HepG2 (cell line): ENCODE data around the gene HYOU1. TPM values are rescaled to one million over a fixed set of nuclear protein-coding genes. Genes with fewer than 3 reads are reported as not detected.
A peak's percentile ranks its signal among the peaks of the same experiment; 100 is the strongest.

Source experiments
- CENPBD1 ChIP-seq: sonication (generic); formaldehyde crosslinking; IDR thresholded peaks from 2 replicates; pipeline ENCODE4 v1.8.0; 2022; ENCODE audit warnings: missing genetic modification reagents, low read depth, mild to moderate bottlenecking, borderline replicate concordance
- E2F5 ChIP-seq: sonication (generic); formaldehyde crosslinking; conservative IDR thresholded peaks from 2 replicates; pipeline ENCODE4 v1.4.0; 2020; ENCODE audit warnings: missing genetic modification reagents
- FLYWCH1 ChIP-seq: sonication (generic); formaldehyde crosslinking; IDR thresholded peaks from 2 replicates; pipeline ENCODE4 v1.8.1; 2023; ENCODE audit warnings: mild to moderate bottlenecking, missing genetic modification reagents
- HNRNPL ChIP-seq: fragments of 200-400 bp; formaldehyde crosslinking; IDR thresholded peaks from 2 replicates; pipeline ENCODE4 v1.6.1; 2017; ENCODE audit warnings: mild to moderate bottlenecking, low read depth, low read length
- MED1 ChIP-seq: sonication (generic); formaldehyde crosslinking; IDR thresholded peaks from 2 replicates; pipeline ENCODE4 v1.4.0; 2020; ENCODE audit warnings: missing genetic modification reagents
- NCOR1 ChIP-seq: fragments of 200-600 bp; sonication (generic); IDR thresholded peaks from 2 replicates; pipeline ENCODE4 v1.7.0; 2017; ENCODE audit warnings: antibody characterized with exemption, low read length, borderline replicate concordance
- NFKB2 ChIP-seq: sonication (generic); formaldehyde crosslinking; IDR thresholded peaks from 2 replicates; pipeline ENCODE4 v1.4.0; 2020; ENCODE audit warnings: missing genetic modification reagents, borderline replicate concordance
- POLR2AphosphoS5 ChIP-seq: IDR thresholded peaks from 2 replicates; pipeline ENCODE4 v1.6.1; 2012; ENCODE audit warnings: low read depth, low read length
- POLR2G ChIP-seq: fragments of 200-400 bp; formaldehyde crosslinking; IDR thresholded peaks from 2 replicates; pipeline ENCODE4 v1.6.1; 2018; ENCODE audit warnings: mild to moderate bottlenecking, low read depth, low read length, moderate library complexity
- RERE ChIP-seq: IDR thresholded peaks from 2 replicates; pipeline ENCODE4 v1.6.1; 2016; ENCODE audit warnings: low read depth, missing genetic modification reagents, missing compliant biosample characterization
- RFXAP ChIP-seq: sonication (generic); formaldehyde crosslinking; IDR thresholded peaks from 2 replicates; pipeline ENCODE4 v1.4.0; 2020; ENCODE audit warnings: missing genetic modification reagents, borderline replicate concordance
- SAP130 ChIP-seq: IDR thresholded peaks from 2 replicates; pipeline ENCODE4 v1.6.1; 2016; ENCODE audit warnings: low read depth
- SOX6 ChIP-seq, 2 experiments: fragments of 450-650 bp in 1 of 2; sonication (generic) in 1 of 2; formaldehyde crosslinking in 1 of 2; IDR thresholded peaks; 2 replicates each; pipeline versions ENCODE4 v1.4.0 to v1.6.1; 2017 to 2020; ENCODE audit warnings: antibody characterized with exemption in 1 of 2, mild to moderate bottlenecking in 1 of 2, missing genetic modification reagents in 1 of 2
- SUZ12 ChIP-seq: fragments of 150-350 bp; IDR thresholded peaks from 2 replicates; pipeline ENCODE4 v1.6.1; 2014; ENCODE audit warnings: low read depth, low read length
- TAF15 ChIP-seq: fragments of 200-400 bp; formaldehyde crosslinking; IDR thresholded peaks from one replicate; pipeline ENCODE4 v1.6.1; 2018; ENCODE audit warnings: mild to moderate bottlenecking, low read depth, low read length; ENCODE audit not compliant: poor library complexity, severe bottlenecking
- ZBTB39 ChIP-seq: sonication (generic); formaldehyde crosslinking; IDR thresholded peaks from 2 replicates; pipeline ENCODE4 v1.5.0; 2020; ENCODE audit warnings: missing genetic modification reagents
- ZFX ChIP-seq: sonication (generic); formaldehyde crosslinking; IDR thresholded peaks from 2 replicates; pipeline ENCODE4 v1.4.0; 2020; ENCODE audit warnings: mild to moderate bottlenecking, low read depth, missing genetic modification reagents, moderate library complexity
- ZNF232 ChIP-seq: sonication (generic); formaldehyde crosslinking; IDR thresholded peaks from 2 replicates; pipeline ENCODE4 v1.4.0; 2020; ENCODE audit warnings: missing genetic modification reagents, borderline replicate concordance
- ZNF317 ChIP-seq: sonication (generic); formaldehyde crosslinking; IDR thresholded peaks from 2 replicates; pipeline ENCODE4 v1.5.0; 2020; ENCODE audit warnings: mild to moderate bottlenecking, missing genetic modification reagents
- ZNF460 ChIP-seq: sonication (generic); formaldehyde crosslinking; IDR thresholded peaks from 2 replicates; pipeline ENCODE4 v1.5.1; 2020; ENCODE audit warnings: missing genetic modification reagents, mild to moderate bottlenecking, borderline replicate concordance
- ZNF891 ChIP-seq: sonication (generic); formaldehyde crosslinking; IDR thresholded peaks from 2 replicates; pipeline ENCODE4 v1.5.0; 2020; ENCODE audit warnings: mild to moderate bottlenecking, missing genetic modification reagents
- polyA plus RNA-seq, 8 experiments: library from polyadenylated mRNA; depleted of rRNA in 3 of 8; stranded (reverse) in 7 of 8; unstranded in 1 of 8; fragments of >200 nt; fragmentation: Illumina TruSeq in 4 of 8; extraction: Trizol in 4 of 8; gene quantifications; 2 replicates each; pipeline versions ENCODE4 v1.2.1 to v1.2.3, GENCODE V29; 2011 to 2016; ENCODE audit warnings: low read depth in 4 of 8, missing spikeins in 1 of 8, mixed read lengths in 1 of 8; ENCODE audit not compliant: insufficient read depth in 1 of 8
- total RNA-seq, 5 experiments: library from RNA; depleted of rRNA; stranded (reverse); fragments of >200 nt; fragmentation: Illumina TruSeq; extraction: Trizol; gene quantifications; 2 replicates each; pipeline ENCODE4 v1.2.3, GENCODE V29; 2016; ENCODE audit warnings: low read depth in 1 of 5

The HYOU1 gene
- total and polyA plus RNA-seq, 2 of the 13 experiments (the other 11 are each of a cell fraction or from before 2014, with no cell fraction given): 127 to 155 TPM

GRCh38 chr11:119100994-119101758, 44.2 kb upstream of the HYOU1 start (continued):
- TF ChIP-seq POLR2AphosphoS5: peak; percentile 37; the same call in 1 of the 2 replicates
- TF ChIP-seq TAF15: no peak
- TF ChIP-seq FLYWCH1: no peak
- TF ChIP-seq CENPBD1: no peak
- TF ChIP-seq MED1 (CRISPR knock-in tag): no peak
- no peak for TF ChIP-seq ZBTB39 (CRISPR knock-in tag)
- TF ChIP-seq ZNF460: no peak
- TF ChIP-seq ZNF891 (CRISPR knock-in tag): no peak
- no peak for TF ChIP-seq E2F5 (CRISPR knock-in tag)
- no peak; the same call in none of the 2 replicates for TF ChIP-seq SAP130 (CRISPR knock-in tag)
- peak; percentile 14; the same call in 1 of the 2 replicates for TF ChIP-seq POLR2G
- 0 out of 2 replicates have a peak, but pooled peaks have one; percentile 31 for TF ChIP-seq ZNF232 (CRISPR knock-in tag)
- TF ChIP-seq SOX6 (IDR thresholded peaks at IDR 0.05): no peak
- TF ChIP-seq SOX6 (CRISPR knock-in tag; IDR thresholded peaks at IDR 0.05): no peak
- peak; percentile 60 for TF ChIP-seq ZFX (CRISPR knock-in tag)
- TF ChIP-seq ZNF317 (CRISPR knock-in tag): no peak
- TF ChIP-seq HNRNPL: no peak
- TF ChIP-seq NFKB2 (CRISPR knock-in tag): peak; percentile 60; the same call in 1 of the 2 replicates
- no peak for TF ChIP-seq RERE (CRISPR knock-in tag)
- no peak for TF ChIP-seq RFXAP
- no peak for TF ChIP-seq SUZ12
- TF ChIP-seq NCOR1: no peak
